ENCODE results near the gene PLEKHB2. TPM values are rescaled to one million over a fixed set of nuclear protein-coding genes. Genes with fewer than 3 reads are reported as not detected.

Gene PLEKHB2, protein sequence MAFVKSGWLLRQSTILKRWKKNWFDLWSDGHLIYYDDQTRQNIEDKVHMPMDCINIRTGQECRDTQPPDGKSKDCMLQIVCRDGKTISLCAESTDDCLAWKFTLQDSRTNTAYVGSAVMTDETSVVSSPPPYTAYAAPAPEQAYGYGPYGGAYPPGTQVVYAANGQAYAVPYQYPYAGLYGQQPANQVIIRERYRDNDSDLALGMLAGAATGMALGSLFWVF
- 37.8 and 38.4 TPM in 2 replicates for total RNA-seq (2014; rRNA removed; shearing (Covaris generic))

GRCh38 chr2:131105156-131105949 lies at the start of gene PLEKHB2:
Gene PLEKHB2 (plus strand): TSS chr2:131105336. CDS start chr2:131120942, 15,606 bp downstream.

DNA sequence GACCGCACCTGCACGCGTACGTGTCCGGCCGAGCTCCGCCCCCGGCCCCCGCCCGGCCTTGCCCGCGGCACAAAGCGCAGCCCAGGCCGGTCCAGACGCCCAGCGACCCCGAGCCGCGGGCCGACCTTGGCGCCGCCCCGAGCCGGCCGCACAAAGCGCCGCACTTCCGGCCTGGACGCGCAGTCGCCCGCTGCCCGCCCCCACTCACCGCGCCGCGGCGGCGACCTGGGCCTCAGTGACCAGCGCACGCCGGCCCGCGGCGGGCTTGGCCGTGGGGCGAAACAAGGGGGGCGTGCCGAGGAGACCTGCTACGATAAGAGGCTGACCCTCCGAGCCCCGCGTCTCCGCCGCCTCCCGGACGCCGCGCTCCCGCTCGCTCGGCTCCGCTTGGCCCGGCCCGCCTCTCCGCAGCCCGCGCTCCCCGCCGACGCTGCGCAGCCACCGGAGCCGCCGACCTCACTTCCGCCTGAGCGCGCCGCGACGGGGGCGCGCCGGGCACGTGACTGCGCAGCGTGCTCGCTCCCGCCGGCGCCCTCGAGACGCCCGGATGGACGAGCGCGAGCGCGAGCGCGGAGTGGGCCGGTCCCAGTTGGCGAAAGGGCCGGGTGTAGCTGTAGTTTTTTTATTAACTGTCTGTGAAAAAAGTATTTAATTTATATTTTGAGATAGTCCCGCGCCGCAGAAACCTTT lies 12.0 kb upstream of the PLEKHB2 start, which contains the start of gene FAM168B:
TSS of gene FAM168B (minus strand) at position 455 of the 690 bp plus-strand sequence. CDS start 10,814 bp downstream, outside the sequence.

Small RNA genes lying within 50 kb of the gene (small RNA-seq; reads per million reads assigned to genes)
- gene AC009477.1, result not detected

Other genes with a start within 250 kb of the PLEKHB2 start
- 49.6 and 64.7 TPM in 2 replicates for gene FAM168B, start 11.9 kb upstream of the PLEKHB2 start, total RNA-seq (2014; rRNA removed; shearing (Covaris generic))
- gene POTEE, start 104.2 kb downstream of the PLEKHB2 start, total RNA-seq (2014; rRNA removed; shearing (Covaris generic)), result 32.4 and 36.1 TPM in 2 replicates

Measured in A375 (cell line).